K562 (cell line): Measurements from ENCODE around the gene PLAAT4. TPM values are rescaled to one million over a fixed set of nuclear protein-coding genes. Genes with fewer than 3 reads are reported as not detected.

ENCODE experiments used
- ATF7 ChIP-seq: fragments of 450-650 bp; IDR thresholded peaks from 2 replicates; pipeline ENCODE4 v1.7.1; 2014; ENCODE audit warnings: mild to moderate bottlenecking, moderate library complexity
- CEBPB ChIP-seq: fragments of 450-650 bp; IDR thresholded peaks from 2 replicates; pipeline ENCODE4 v1.6.1; 2016; ENCODE audit warnings: missing genetic modification characterization, missing compliant biosample characterization
- EP300 ChIP-seq: IDR thresholded peaks from 2 replicates; pipeline ENCODE4 v1.6.1; 2012; ENCODE audit warnings: low read length, improper control_type of control experiment
- ETS2 ChIP-seq: IDR thresholded peaks from 2 replicates; pipeline ENCODE4 v1.6.1; 2016; ENCODE audit warnings: borderline replicate concordance, missing genetic modification characterization, mild to moderate bottlenecking, moderate library complexity, missing compliant biosample characterization; ENCODE audit not compliant: poor library complexity, severe bottlenecking
- ETV5 ChIP-seq: sonication (generic); formaldehyde crosslinking; IDR thresholded peaks from 2 replicates; pipeline ENCODE4 v1.4.0; 2020; ENCODE audit warnings: low read depth, mild to moderate bottlenecking, missing genetic modification reagents
- HIVEP1 ChIP-seq: fragments of 250-450 bp; sonication (Bioruptor Pico); IDR thresholded peaks from 2 replicates; pipeline ENCODE4 v1.4.0; 2020; ENCODE audit warnings: mild to moderate bottlenecking
- HOXB6 ChIP-seq: fragments of 250-450 bp; sonication (Bioruptor Pico); IDR thresholded peaks from 2 replicates; pipeline ENCODE4 v1.5.1; 2022; ENCODE audit warnings: mild to moderate bottlenecking, borderline replicate concordance
- KLF10 ChIP-seq: fragments of 250-450 bp; sonication (Bioruptor Pico); IDR thresholded peaks from 2 replicates; pipeline ENCODE4 v1.6.1; 2021; ENCODE audit warnings: matching md5 sums
- KLF6 ChIP-seq: fragments of 250-450 bp; sonication (Bioruptor Pico); IDR thresholded peaks from 2 replicates; pipeline ENCODE4 v1.4.0; 2020; ENCODE audit warnings: mild to moderate bottlenecking, moderate library complexity, borderline replicate concordance
- NFXL1 ChIP-seq: fragments of 450-650 bp; formaldehyde crosslinking; IDR thresholded peaks from 2 replicates; pipeline ENCODE4 v1.4.0; 2021; ENCODE audit warnings: mild to moderate bottlenecking
- RAD21 ChIP-seq, 2 experiments: fragments of 250-450 bp in 1 of 2; fragments of 450-650 bp in 1 of 2; sonication (Bioruptor Pico) in 1 of 2; formaldehyde crosslinking in 1 of 2; IDR thresholded peaks in 1 of 2; conservative IDR thresholded peaks in 1 of 2; 2 replicates each; pipeline versions ENCODE4 v1.4.0 to v1.8.0; 2020 to 2022; ENCODE audit warnings: mild to moderate bottlenecking in 2 of 2, moderate library complexity in 1 of 2
- RHOXF2B ChIP-seq: fragments of 250-450 bp; sonication (Bioruptor Pico); conservative IDR thresholded peaks from 2 replicates; pipeline ENCODE4 v1.5.1; 2021
- TCF3 ChIP-seq: sonication (generic); formaldehyde crosslinking; IDR thresholded peaks from 2 replicates; pipeline ENCODE4 v1.4.0; 2020; ENCODE audit warnings: mild to moderate bottlenecking, missing genetic modification reagents
- ZNF347 ChIP-seq: fragments of 450-650 bp; formaldehyde crosslinking; IDR thresholded peaks from 2 replicates; pipeline ENCODE4 v1.4.0; 2020; ENCODE audit warnings: low read depth, mild to moderate bottlenecking, moderate library complexity
- ZNF644 ChIP-seq: fragments of 200-800 bp; sonication (Bioruptor generic); IDR thresholded peaks from 2 replicates; pipeline ENCODE4 v1.6.1; 2016; ENCODE audit warnings: low read depth, missing genetic modification characterization, missing compliant biosample characterization
- ZNF695 ChIP-seq: fragments of 450-650 bp; formaldehyde crosslinking; IDR thresholded peaks from 2 replicates; pipeline ENCODE4 v1.4.0; 2020; ENCODE audit warnings: mild to moderate bottlenecking, moderate library complexity
- ZNF75A ChIP-seq: fragments of 450-650 bp; formaldehyde crosslinking; IDR thresholded peaks from 2 replicates; pipeline ENCODE4 v1.4.0; 2020; ENCODE audit warnings: mild to moderate bottlenecking
- ZNF76 ChIP-seq: fragments of 250-450 bp; sonication (Bioruptor Pico); IDR thresholded peaks from 2 replicates; pipeline ENCODE4 v1.4.0; 2020; ENCODE audit warnings: mild to moderate bottlenecking, moderate library complexity, borderline replicate concordance
- ZNF780A ChIP-seq: fragments of 250-450 bp; sonication (Bioruptor Pico); IDR thresholded peaks from 2 replicates; pipeline ENCODE4 v1.5.0; 2021; ENCODE audit warnings: mild to moderate bottlenecking
- polyA plus RNA-seq, 8 experiments: library from polyadenylated mRNA; depleted of rRNA in 4 of 8; stranded (reverse) in 5 of 8; unstranded in 3 of 8; fragments of >200 nt; fragmentation: Nextera tagmentation in 2 of 8; fragmentation: Illumina TruSeq in 1 of 8; extraction: Ambion mirVana in 2 of 8; extraction: Trizol in 1 of 8; gene quantifications; 2 replicates each; pipeline versions ENCODE4 v1.2.1 to v1.2.3, GENCODE V29; 2011 to 2014; ENCODE audit warnings: inconsistent platforms in 1 of 8, missing spikeins in 1 of 8
- total RNA-seq, 7 experiments: library from RNA; depleted of rRNA in 6 of 7; stranded (reverse); fragments of >200 nt in 6 of 7; fragmentation: Illumina TruSeq in 2 of 7; extraction: Trizol in 2 of 7; gene quantifications; 2 replicates each; pipeline versions ENCODE4 v1.2.1 to v1.2.3, GENCODE V29; 2011 to 2021; ENCODE audit warnings: low replicate concordance in 1 of 7
- TF ChIP-seq, protein P1 (sequence below): fragments of 250-450 bp; sonication (Bioruptor Pico); IDR thresholded peaks from 2 replicates; pipeline ENCODE4 v1.5.0; 2021; ENCODE audit warnings: mild to moderate bottlenecking, borderline replicate concordance
- TF ChIP-seq, protein P2 (sequence below): fragments of 450-650 bp; IDR thresholded peaks from 2 replicates; pipeline ENCODE4 v1.6.1; 2017; ENCODE audit warnings: antibody characterized with exemption, mild to moderate bottlenecking
- TF ChIP-seq, protein P3 (sequence below): fragments of 250-450 bp; sonication (Bioruptor Pico); IDR thresholded peaks from 2 replicates; pipeline ENCODE4 v1.8.0; 2022; ENCODE audit warnings: moderate library complexity, mild to moderate bottlenecking, inconsistent platforms

The PLAAT4 gene
- total and polyA plus RNA-seq, 9 of the 15 experiments (the other 6 are each of a cell fraction or from before 2014, with no cell fraction given) = 0.54 to 3.0 (median 1.3) TPM; not detected in 1

DNA sequence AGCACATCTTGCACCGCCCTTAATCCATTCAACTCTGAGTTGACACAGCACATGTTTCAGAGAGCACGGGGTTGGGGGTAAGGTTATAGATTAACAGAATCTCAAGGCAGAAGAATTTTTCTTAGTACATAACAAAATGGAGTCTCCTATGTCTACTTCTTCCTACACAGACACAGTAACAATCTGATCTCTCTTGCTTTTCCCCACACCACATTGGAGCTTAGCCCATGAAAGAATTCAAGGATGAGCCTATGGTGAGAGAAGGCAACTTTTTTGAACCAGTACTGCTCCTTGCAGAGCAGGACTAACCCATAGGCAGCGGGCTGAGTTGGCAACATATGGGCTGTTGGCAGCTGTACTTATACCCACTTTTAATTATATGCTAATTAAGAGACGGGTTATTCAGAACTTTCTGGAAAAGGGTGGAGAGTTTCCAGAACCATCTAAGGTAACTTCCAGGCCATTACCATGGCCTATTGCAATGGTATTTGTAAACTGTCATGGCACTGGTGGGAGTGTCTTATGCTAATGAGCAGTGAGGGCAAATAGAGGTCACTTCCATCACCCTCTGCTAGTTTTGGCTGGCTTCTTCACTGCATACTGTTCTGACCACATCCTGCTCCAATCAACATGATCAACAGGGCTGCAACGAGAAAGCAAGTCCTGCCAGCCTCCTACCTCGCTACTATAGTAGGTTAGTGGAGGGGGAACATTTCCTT, 5.4 kb upstream of the PLAAT4 start (continued):
- TF ChIP-seq, protein P1, sequence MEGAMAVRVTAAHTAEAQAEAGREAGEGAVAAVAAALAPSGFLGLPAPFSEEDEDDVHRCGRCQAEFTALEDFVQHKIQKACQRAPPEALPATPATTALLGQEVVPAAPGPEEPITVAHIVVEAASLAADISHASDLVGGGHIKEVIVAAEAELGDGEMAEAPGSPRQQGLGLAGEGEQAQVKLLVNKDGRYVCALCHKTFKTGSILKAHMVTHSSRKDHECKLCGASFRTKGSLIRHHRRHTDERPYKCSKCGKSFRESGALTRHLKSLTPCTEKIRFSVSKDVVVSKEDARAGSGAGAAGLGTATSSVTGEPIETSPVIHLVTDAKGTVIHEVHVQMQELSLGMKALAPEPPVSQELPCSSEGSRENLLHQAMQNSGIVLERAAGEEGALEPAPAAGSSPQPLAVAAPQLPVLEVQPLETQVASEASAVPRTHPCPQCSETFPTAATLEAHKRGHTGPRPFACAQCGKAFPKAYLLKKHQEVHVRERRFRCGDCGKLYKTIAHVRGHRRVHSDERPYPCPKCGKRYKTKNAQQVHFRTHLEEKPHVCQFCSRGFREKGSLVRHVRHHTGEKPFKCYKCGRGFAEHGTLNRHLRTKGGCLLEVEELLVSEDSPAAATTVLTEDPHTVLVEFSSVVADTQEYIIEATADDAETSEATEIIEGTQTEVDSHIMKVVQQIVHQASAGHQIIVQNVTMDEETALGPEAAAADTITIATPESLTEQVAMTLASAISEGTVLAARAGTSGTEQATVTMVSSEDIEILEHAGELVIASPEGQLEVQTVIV (CRISPR knock-in tag) = peak; percentile 84
- TF ChIP-seq CEBPB (tag) (peak; percentile 57), RAD21 (CRISPR knock-in tag; conservative IDR thresholded peaks at IDR 0.05 in 1 of 2, IDR thresholded peaks at IDR 0.05 in 1 of 2) (peak in 1 of 2 experiments; percentile 16; a peak in 3 of 4 replicates), ZNF695 (CRISPR knock-in tag) (peak; percentile 93), HOXB6 (0 out of 2 replicates have a peak, but pooled peaks have one; percentile 71), TCF3 (CRISPR knock-in tag) (peak; percentile 24; the same call in 1 of the 2 replicates), ETS2 (tag) (peak; percentile 37), ETV5 (CRISPR knock-in tag) (peak; percentile 88), ZNF76 (CRISPR knock-in tag) (peak; percentile 99), ZNF75A (CRISPR knock-in tag) (peak; percentile 88), RHOXF2B (CRISPR knock-in tag) (peak; percentile 94), ZNF780A (peak; percentile 70; the same call in 1 of the 2 replicates), KLF6 (CRISPR knock-in tag) (peak; percentile 99), ZNF644 (tag) (peak; percentile 81; the same call in 1 of the 2 replicates), NFXL1 (CRISPR knock-in tag) (peak; percentile 97), HIVEP1 (CRISPR knock-in tag) (peak; percentile 98), KLF10 (CRISPR knock-in tag) (peak; percentile 78; the same call in 1 of the 2 replicates), ATF7 (peak; percentile 69), ZNF347 (CRISPR knock-in tag) (peak; percentile 78; the same call in 1 of the 2 replicates), EP300 (peak; percentile 77)
- TF ChIP-seq, protein P2, sequence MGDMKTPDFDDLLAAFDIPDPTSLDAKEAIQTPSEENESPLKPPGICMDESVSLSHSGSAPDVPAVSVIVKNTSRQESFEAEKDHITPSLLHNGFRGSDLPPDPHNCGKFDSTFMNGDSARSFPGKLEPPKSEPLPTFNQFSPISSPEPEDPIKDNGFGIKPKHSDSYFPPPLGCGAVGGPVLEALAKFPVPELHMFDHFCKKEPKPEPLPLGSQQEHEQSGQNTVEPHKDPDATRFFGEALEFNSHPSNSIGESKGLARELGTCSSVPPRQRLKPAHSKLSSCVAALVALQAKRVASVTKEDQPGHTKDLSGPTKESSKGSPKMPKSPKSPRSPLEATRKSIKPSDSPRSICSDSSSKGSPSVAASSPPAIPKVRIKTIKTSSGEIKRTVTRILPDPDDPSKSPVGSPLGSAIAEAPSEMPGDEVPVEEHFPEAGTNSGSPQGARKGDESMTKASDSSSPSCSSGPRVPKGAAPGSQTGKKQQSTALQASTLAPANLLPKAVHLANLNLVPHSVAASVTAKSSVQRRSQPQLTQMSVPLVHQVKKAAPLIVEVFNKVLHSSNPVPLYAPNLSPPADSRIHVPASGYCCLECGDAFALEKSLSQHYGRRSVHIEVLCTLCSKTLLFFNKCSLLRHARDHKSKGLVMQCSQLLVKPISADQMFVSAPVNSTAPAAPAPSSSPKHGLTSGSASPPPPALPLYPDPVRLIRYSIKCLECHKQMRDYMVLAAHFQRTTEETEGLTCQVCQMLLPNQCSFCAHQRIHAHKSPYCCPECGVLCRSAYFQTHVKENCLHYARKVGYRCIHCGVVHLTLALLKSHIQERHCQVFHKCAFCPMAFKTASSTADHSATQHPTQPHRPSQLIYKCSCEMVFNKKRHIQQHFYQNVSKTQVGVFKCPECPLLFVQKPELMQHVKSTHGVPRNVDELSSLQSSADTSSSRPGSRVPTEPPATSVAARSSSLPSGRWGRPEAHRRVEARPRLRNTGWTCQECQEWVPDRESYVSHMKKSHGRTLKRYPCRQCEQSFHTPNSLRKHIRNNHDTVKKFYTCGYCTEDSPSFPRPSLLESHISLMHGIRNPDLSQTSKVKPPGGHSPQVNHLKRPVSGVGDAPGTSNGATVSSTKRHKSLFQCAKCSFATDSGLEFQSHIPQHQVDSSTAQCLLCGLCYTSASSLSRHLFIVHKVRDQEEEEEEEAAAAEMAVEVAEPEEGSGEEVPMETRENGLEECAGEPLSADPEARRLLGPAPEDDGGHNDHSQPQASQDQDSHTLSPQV = peak; percentile 99
- TF ChIP-seq, protein P3, sequence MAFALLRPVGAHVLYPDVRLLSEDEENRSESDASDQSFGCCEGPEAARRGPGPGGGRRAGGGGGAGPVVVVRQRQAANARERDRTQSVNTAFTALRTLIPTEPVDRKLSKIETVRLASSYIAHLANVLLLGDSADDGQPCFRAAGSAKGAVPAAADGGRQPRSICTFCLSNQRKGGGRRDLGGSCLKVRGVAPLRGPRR (CRISPR knock-in tag) = peak; percentile 94
